ENCODE data around the gene NARF. TPM values are rescaled to one million over a fixed set of nuclear protein-coding genes. Genes with fewer than 3 reads are reported as not detected.
A peak's percentile ranks its signal among the peaks of the same experiment; 100 is the strongest.

NARF gene
- polyA plus RNA-seq, 1 donor (not counting 4 experiments of a cell fraction or from before 2014, with no cell fraction given): 36.8 TPM

GRCh38 chr17:82424001-82424862 is 34.3 kb upstream of the NARF start:
- H3K4me2 ChIP-seq (ENCODE audit: control insufficient read depth, extremely low read depth, insufficient read depth, low read depth, low read length): peak overlapping the region; percentile 66
- peaks cover 6% of the 10 kb centered on the region for H3K4me1 ChIP-seq (ENCODE audit: control insufficient read depth, extremely low read depth, insufficient read depth, low read length)
- dilution Hi-C loops (cut with MboI; ENCODE audit: extremely low pct_ligation_motif_present, low sequenced_read_pairs): no loop called here
- H3K9me3 ChIP-seq (ENCODE audit: control insufficient read depth, low read depth, low read length): peaks cover 2% of the 10 kb centered on the region
- H3K27ac ChIP-seq (ENCODE audit: control insufficient read depth, insufficient read depth, low read length): no peak overlapping the region
- no peak overlapping the region for H2AFZ ChIP-seq (ENCODE audit: control insufficient read depth, low read length)
- H3K9ac ChIP-seq (ENCODE audit: control insufficient read depth, extremely low read depth, insufficient read depth, low read length): peak overlapping the region; percentile 42
- H3K27me3 ChIP-seq (ENCODE audit: control insufficient read depth, extremely low read depth, insufficient read depth, low read length): no peaks in the 10 kb centered on the region
- H4K20me1 ChIP-seq (ENCODE audit: control insufficient read depth, extremely low read depth, insufficient read depth, low read length): no peaks in the 10 kb centered on the region
- no peak for FAIRE-seq
- TF ChIP-seq EZH2 (IDR thresholded peaks at IDR 0.05; ENCODE audit: low read length) (no peak), CTCF (optimal IDR thresholded peaks at IDR 0.05 in 1 of 3, IDR thresholded peaks at IDR 0.05 in 1 of 3, conservative IDR thresholded peaks at IDR 0.05 in 1 of 3; ENCODE audit: extremely low read depth in 1 of 3, insufficient read depth in 2 of 3, low read length in 3 of 3) (peak; percentile 52 to 87 (median 78))
- no peaks in the 10 kb centered on the region for H3K79me2 ChIP-seq (ENCODE audit: control insufficient read depth, insufficient read depth, low read length)
- no peak for DNase-seq (ENCODE audit: low read depth, low spot score)
- H3K4me3 ChIP-seq (ENCODE audit: control insufficient read depth in 2 of 3, extremely low read depth in 1 of 3, insufficient read depth in 2 of 3, low read depth in 1 of 3, low read length in 3 of 3): peak overlapping the region in 1 of 3 experiments; percentile 54
- H3K36me3 ChIP-seq (ENCODE audit: control insufficient read depth in 2 of 2, extremely low read depth in 1 of 2, insufficient read depth in 2 of 2, low read length in 2 of 2): no peaks in the 10 kb centered on the region
- H3K9me1 ChIP-seq (ENCODE audit: control insufficient read depth, extremely low read depth, insufficient read depth, low read length): no peaks in the 10 kb centered on the region

GRCh38 chr17:82424863-82425159 is 33.7 kb upstream of the NARF start:
- dilution Hi-C loops (cut with MboI; ENCODE audit: extremely low pct_ligation_motif_present, low sequenced_read_pairs): no loop called here
- TF ChIP-seq EZH2 (IDR thresholded peaks at IDR 0.05; ENCODE audit: low read length) (no peak), CTCF (optimal IDR thresholded peaks at IDR 0.05 in 1 of 3, IDR thresholded peaks at IDR 0.05 in 1 of 3, conservative IDR thresholded peaks at IDR 0.05 in 1 of 3; ENCODE audit: extremely low read depth in 1 of 3, insufficient read depth in 2 of 3, low read length in 3 of 3) (no peak)
- Histone ChIP-seq H3K4me1 (ENCODE audit: control insufficient read depth, extremely low read depth, insufficient read depth, low read length) (peaks cover 1% of the 10 kb centered on the region), H3K27me3 (ENCODE audit: control insufficient read depth, extremely low read depth, insufficient read depth, low read length) (no peaks in the 10 kb centered on the region), H3K36me3 (ENCODE audit: control insufficient read depth in 2 of 2, extremely low read depth in 1 of 2, insufficient read depth in 2 of 2, low read length in 2 of 2) (no peaks in the 10 kb centered on the region), H3K4me2 (ENCODE audit: control insufficient read depth, extremely low read depth, insufficient read depth, low read depth, low read length) (no peak overlapping the region), H3K4me3 (ENCODE audit: control insufficient read depth in 2 of 3, extremely low read depth in 1 of 3, insufficient read depth in 2 of 3, low read depth in 1 of 3, low read length in 3 of 3) (no peak overlapping the region), H4K20me1 (ENCODE audit: control insufficient read depth, extremely low read depth, insufficient read depth, low read length) (no peaks in the 10 kb centered on the region), H3K79me2 (ENCODE audit: control insufficient read depth, insufficient read depth, low read length) (no peaks in the 10 kb centered on the region), H3K9me3 (ENCODE audit: control insufficient read depth, low read depth, low read length) (peaks cover 2% of the 10 kb centered on the region), H3K9ac (ENCODE audit: control insufficient read depth, extremely low read depth, insufficient read depth, low read length) (no peak overlapping the region), H2AFZ (ENCODE audit: control insufficient read depth, low read length) (no peak overlapping the region), H3K9me1 (ENCODE audit: control insufficient read depth, extremely low read depth, insufficient read depth, low read length) (no peaks in the 10 kb centered on the region), H3K27ac (ENCODE audit: control insufficient read depth, insufficient read depth, low read length) (no peak overlapping the region)
- no peak for DNase-seq (ENCODE audit: low read depth, low spot score)
- FAIRE-seq: no peak

All from keratinocyte (primary cell).